K562 (cell line): ENCODE measurements around the gene EXOC7.

Experiments used
- ADNP ChIP-seq: fragments of 200-800 bp; sonication (Bioruptor generic); IDR thresholded peaks from 2 replicates; pipeline ENCODE4 v1.6.1; 2016; ENCODE audit warnings: missing genetic modification characterization, missing compliant biosample characterization
- CHD2 ChIP-seq: IDR thresholded peaks from 2 replicates; pipeline ENCODE4 v1.6.1; 2011; ENCODE audit warnings: low read depth, low read length
- CTCF ChIP-seq, 3 experiments: IDR thresholded peaks in 2 of 3; conservative IDR thresholded peaks in 1 of 3; 2 replicates each; pipeline ENCODE4 v1.5.1; 2011 to 2012; ENCODE audit warnings: low read length in 3 of 3, mild to moderate bottlenecking in 3 of 3, control low read depth in 2 of 3, improper control_type of control experiment in 1 of 3, inconsistent platforms in 1 of 3, low read depth in 1 of 3, mixed read lengths in 1 of 3, moderate library complexity in 1 of 3; ENCODE audit not compliant: insufficient read depth in 2 of 3
- EGR1 ChIP-seq: fragments of 450-650 bp; conservative IDR thresholded peaks from 2 replicates; pipeline ENCODE4 v1.6.1; 2017; ENCODE audit warnings: mild to moderate bottlenecking
- GTF2F1 ChIP-seq: IDR thresholded peaks from 2 replicates; pipeline ENCODE4 v1.6.1; 2011; ENCODE audit warnings: low read depth, low read length, improper control_type of control experiment
- HNRNPK ChIP-seq: fragments of 200-400 bp; formaldehyde crosslinking; IDR thresholded peaks from one replicate; pipeline ENCODE4 v1.6.1; 2018; ENCODE audit warnings: mild to moderate bottlenecking, low read depth, low read length; ENCODE audit not compliant: poor library complexity, severe bottlenecking
- HNRNPL ChIP-seq: fragments of 200-400 bp; formaldehyde crosslinking; IDR thresholded peaks from 2 replicates; pipeline ENCODE4 v1.6.1; 2017; ENCODE audit warnings: low read depth, mild to moderate bottlenecking, low read length
- RBBP5 ChIP-seq: fragments of 200-600 bp; sonication (generic); IDR thresholded peaks from 2 replicates; pipeline ENCODE4 v1.6.1; 2012; ENCODE audit warnings: borderline replicate concordance, mild to moderate bottlenecking, low read length, control low read depth, inconsistent platforms; ENCODE audit not compliant: insufficient read depth, poor library complexity, severe bottlenecking
- XRCC5 ChIP-seq: fragments of 200-400 bp; formaldehyde crosslinking; IDR thresholded peaks from 2 replicates; pipeline ENCODE4 v1.6.1; 2017; ENCODE audit warnings: low read depth, mild to moderate bottlenecking, low read length
- ZBTB12 ChIP-seq: fragments of 250-450 bp; sonication (Bioruptor Pico); IDR thresholded peaks from 2 replicates; pipeline ENCODE4 v1.4.0; 2020
- ZNF274 ChIP-seq: IDR thresholded peaks from 2 replicates; pipeline ENCODE4 v1.6.1; 2011; ENCODE audit warnings: low read depth, mild to moderate bottlenecking, low read length, moderate library complexity, borderline replicate concordance

DNA sequence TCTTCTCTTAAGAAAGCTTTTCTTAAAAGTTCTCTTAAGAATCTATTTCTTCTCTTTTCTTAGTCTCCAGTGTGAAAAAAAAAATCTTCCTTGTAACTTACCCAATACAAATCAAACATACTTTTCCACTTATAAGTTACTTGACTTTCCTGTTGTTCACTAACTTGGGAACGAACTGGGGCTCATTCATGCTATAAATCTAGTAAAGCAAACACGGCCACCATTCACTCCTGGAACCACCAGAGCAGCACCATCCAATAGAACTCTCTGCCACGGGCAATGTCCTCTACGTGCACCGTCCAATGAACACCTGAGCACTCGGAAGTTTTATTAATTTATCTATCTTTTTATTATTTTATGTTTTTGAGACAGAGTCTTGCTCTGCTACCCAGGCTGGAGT is 52.0 kb downstream of the EXOC7 start:
- TF ChIP-seq CTCF (IDR thresholded peaks at IDR 0.05 in 2 of 3, conservative IDR thresholded peaks at IDR 0.05 in 1 of 3; ENCODE audit: insufficient read depth in 2 of 3, low read depth in 1 of 3, low read length in 3 of 3) (no peak), RBBP5 (no peak), HNRNPK (no peak), HNRNPL (no peak), EGR1 (no peak), ZBTB12 (CRISPR knock-in tag) (no peak), XRCC5 (no peak), ADNP (tag) (no peak), CHD2 (no peak), ZNF274 (no peak), GTF2F1 (no peak)
